ENCODE data around the gene EIF3CL. TPM values are rescaled to one million over a fixed set of nuclear protein-coding genes. Genes with fewer than 3 reads are reported as not detected.
"Not testable (repeated sequence)": the region's sequence is repeated elsewhere in the genome, so short reads cannot be mapped to it uniquely, and the experiment has no call there.

Gene EIF3CL
- total and polyA plus RNA-seq, 2 donors (not counting 3 experiments of a cell fraction or from before 2014, with no cell fraction given) = 14.7 to 188 TPM

DNA sequence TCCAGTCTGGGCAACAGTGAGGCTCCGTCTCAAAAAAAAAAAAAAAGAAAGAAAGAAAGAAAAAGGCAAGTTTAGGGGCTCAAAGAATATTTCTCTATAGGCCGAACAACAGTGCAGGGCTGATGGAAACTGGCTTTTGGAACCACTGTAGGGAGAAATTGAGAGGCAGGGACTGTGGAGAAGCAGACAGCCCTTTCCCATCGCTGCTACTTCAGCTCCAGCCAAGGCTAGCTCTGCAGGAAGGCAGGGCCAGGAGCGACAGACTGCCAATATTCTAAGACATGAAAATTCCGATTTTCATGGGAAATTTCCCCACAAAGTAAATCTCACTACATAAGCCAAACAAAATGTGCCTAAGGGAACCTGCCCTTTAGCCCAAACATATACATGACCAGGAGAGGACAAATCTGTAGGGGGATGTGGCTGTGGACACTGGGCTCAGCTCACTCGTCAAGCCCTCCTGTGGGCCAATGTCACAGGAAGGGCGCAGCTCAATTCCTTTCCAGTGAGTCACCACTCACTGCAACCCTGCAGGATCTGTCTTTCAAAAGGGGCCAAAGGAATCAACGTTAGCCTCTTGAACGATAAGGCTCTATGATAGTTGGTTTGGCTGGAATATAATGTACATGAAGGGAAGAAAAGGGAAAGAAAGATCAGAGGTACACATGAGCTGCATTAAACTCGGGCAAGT is 21.3 kb downstream of the EIF3CL start:
- H3K4me1 ChIP-seq (ENCODE audit: control insufficient read depth, extremely low read depth, insufficient read depth, low read length); POLR2A ChIA-PET; H3K9me1 ChIP-seq (replicated peaks; ENCODE audit: control insufficient read depth, extremely low read depth, insufficient read depth, low read length); H3K9ac ChIP-seq (replicated peaks; ENCODE audit: extremely low read depth, insufficient read depth, low read length); DNase-seq (ENCODE audit: low read depth, low spot score); H3K9me3 ChIP-seq (replicated peaks; ENCODE audit: control insufficient read depth, insufficient read depth, low read length); H3K36me3 ChIP-seq (ENCODE audit: control insufficient read depth in 2 of 2, extremely low read depth in 1 of 2, insufficient read depth in 2 of 2, low read length in 2 of 2); BruUV-seq (replicated peaks); H3K27me3 ChIP-seq (ENCODE audit: control insufficient read depth in 2 of 2, insufficient read depth in 2 of 2, low read length in 2 of 2); H4K20me1 ChIP-seq (replicated peaks; ENCODE audit: control insufficient read depth, extremely low read depth, insufficient read depth, low read length); H3K4me3 ChIP-seq (replicated peaks in 1 of 3; ENCODE audit: insufficient read depth in 1 of 3, low read depth in 1 of 3, low read length in 3 of 3); dilution Hi-C loops (cut with MboI; ENCODE audit: extremely low pct_ligation_motif_present, low sequenced_read_pairs); H3K27ac ChIP-seq (ENCODE audit: insufficient read depth, low read depth, low read length); CTCF ChIA-PET; H2AFZ ChIP-seq (ENCODE audit: low read depth, low read length); intact Hi-C loops (cut with micrococcal nuclease); H3K4me2 ChIP-seq (ENCODE audit: insufficient read depth, low read length); H3K79me2 ChIP-seq (ENCODE audit: control insufficient read depth, insufficient read depth, low read length): not testable (repeated sequence)
- FAIRE-seq = peak; percentile 99

DNA sequence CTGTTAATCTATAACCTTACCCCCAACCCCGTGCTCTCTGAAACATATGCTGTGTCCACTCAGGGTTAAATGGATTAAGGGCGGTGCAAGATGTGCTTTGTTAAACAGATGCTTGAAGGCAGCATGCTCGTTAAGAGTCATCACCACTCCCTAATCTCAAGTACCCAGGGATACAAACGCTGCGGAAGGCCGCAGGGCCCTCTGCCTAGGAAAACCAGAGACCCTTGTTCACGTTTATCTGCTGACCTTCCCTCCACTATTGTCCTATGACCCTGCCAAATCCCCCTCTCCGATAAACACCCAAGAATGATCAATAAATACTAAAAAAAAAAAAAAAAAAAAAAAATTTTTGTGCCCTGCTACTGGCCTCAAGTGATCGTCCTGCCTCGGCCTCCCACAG is 25.8 kb downstream of the EIF3CL start:
- H2AFZ ChIP-seq (ENCODE audit: low read depth, low read length); H3K4me1 ChIP-seq (ENCODE audit: control insufficient read depth, extremely low read depth, insufficient read depth, low read length); POLR2A ChIA-PET; dilution Hi-C loops (cut with MboI; ENCODE audit: extremely low pct_ligation_motif_present, low sequenced_read_pairs); H3K9me1 ChIP-seq (replicated peaks; ENCODE audit: control insufficient read depth, extremely low read depth, insufficient read depth, low read length); H3K27me3 ChIP-seq (ENCODE audit: control insufficient read depth in 2 of 2, insufficient read depth in 2 of 2, low read length in 2 of 2); H3K9ac ChIP-seq (replicated peaks; ENCODE audit: extremely low read depth, insufficient read depth, low read length); H3K9me3 ChIP-seq (replicated peaks; ENCODE audit: control insufficient read depth, insufficient read depth, low read length); CTCF ChIA-PET; FAIRE-seq; DNase-seq (ENCODE audit: low read depth, low spot score); H4K20me1 ChIP-seq (replicated peaks; ENCODE audit: control insufficient read depth, extremely low read depth, insufficient read depth, low read length); intact Hi-C loops (cut with micrococcal nuclease); H3K79me2 ChIP-seq (ENCODE audit: control insufficient read depth, insufficient read depth, low read length); BruUV-seq (replicated peaks); H3K27ac ChIP-seq (ENCODE audit: insufficient read depth, low read depth, low read length); H3K4me2 ChIP-seq (ENCODE audit: insufficient read depth, low read length); H3K36me3 ChIP-seq (ENCODE audit: control insufficient read depth in 2 of 2, extremely low read depth in 1 of 2, insufficient read depth in 2 of 2, low read length in 2 of 2); H3K4me3 ChIP-seq (replicated peaks in 1 of 3; ENCODE audit: insufficient read depth in 1 of 3, low read depth in 1 of 3, low read length in 3 of 3): not testable (repeated sequence)

DNA sequence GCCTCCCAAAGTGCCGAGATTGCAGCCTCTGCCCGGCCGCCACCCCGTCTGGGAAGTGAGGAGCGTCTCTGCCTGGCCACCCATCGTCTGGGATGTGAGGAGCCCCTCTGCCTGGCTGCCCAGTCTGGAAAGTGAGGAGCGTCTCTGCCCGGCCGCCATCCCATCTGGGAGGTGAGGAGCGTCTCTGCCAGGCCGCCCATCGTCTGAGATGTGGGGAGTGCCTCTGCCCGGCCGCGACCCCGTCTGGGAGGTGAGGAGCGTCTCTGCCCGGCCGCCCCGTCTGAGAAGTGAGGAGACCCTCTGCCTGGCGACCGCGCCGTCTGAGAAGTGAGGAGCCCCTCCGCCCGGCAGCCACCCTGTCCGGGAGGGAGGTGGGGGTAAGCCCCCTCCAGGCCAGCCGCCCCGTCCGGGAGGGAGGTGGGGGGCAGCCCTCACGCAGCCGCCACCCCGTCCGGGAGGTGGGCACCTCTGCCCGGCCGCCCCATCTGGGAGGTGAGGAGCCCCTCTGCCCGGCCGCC is 26.5 kb downstream of the EIF3CL start:
- H3K27ac ChIP-seq (ENCODE audit: insufficient read depth, low read depth, low read length); CTCF ChIA-PET; H3K79me2 ChIP-seq (ENCODE audit: control insufficient read depth, insufficient read depth, low read length); intact Hi-C loops (cut with micrococcal nuclease); H4K20me1 ChIP-seq (replicated peaks; ENCODE audit: control insufficient read depth, extremely low read depth, insufficient read depth, low read length); DNase-seq (ENCODE audit: low read depth, low spot score); BruUV-seq (replicated peaks); H3K9me3 ChIP-seq (replicated peaks; ENCODE audit: control insufficient read depth, insufficient read depth, low read length); dilution Hi-C loops (cut with MboI; ENCODE audit: extremely low pct_ligation_motif_present, low sequenced_read_pairs); H3K4me1 ChIP-seq (ENCODE audit: control insufficient read depth, extremely low read depth, insufficient read depth, low read length); H3K36me3 ChIP-seq (ENCODE audit: control insufficient read depth in 2 of 2, extremely low read depth in 1 of 2, insufficient read depth in 2 of 2, low read length in 2 of 2); FAIRE-seq; H3K27me3 ChIP-seq (ENCODE audit: control insufficient read depth in 2 of 2, insufficient read depth in 2 of 2, low read length in 2 of 2); H3K9me1 ChIP-seq (replicated peaks; ENCODE audit: control insufficient read depth, extremely low read depth, insufficient read depth, low read length); H3K4me3 ChIP-seq (replicated peaks in 1 of 3; ENCODE audit: insufficient read depth in 1 of 3, low read depth in 1 of 3, low read length in 3 of 3); POLR2A ChIA-PET; H3K9ac ChIP-seq (replicated peaks; ENCODE audit: extremely low read depth, insufficient read depth, low read length); H2AFZ ChIP-seq (ENCODE audit: low read depth, low read length); H3K4me2 ChIP-seq (ENCODE audit: insufficient read depth, low read length): not testable (repeated sequence)

DNA sequence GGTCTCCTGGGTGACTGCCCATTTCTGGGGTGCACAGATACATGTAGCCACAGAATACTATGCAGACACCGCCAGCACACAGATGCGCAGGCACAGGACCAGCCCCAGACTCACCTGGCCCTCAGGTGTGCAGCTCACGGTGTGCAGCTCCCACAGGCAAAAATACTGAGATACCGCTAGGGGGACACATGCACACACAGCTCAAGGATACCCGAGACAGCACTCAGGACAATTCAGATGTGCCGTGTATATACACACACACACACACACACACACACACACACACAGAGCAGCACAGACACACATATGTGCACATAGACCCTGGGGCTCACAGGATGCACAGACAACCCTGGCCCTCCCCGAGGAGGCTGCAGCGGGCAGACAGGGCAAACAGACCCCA is 28.5 kb downstream of the EIF3CL start:
- H3K9me3 ChIP-seq (replicated peaks; ENCODE audit: control insufficient read depth, insufficient read depth, low read length); H3K27ac ChIP-seq (ENCODE audit: insufficient read depth, low read depth, low read length); BruUV-seq (replicated peaks); H3K79me2 ChIP-seq (ENCODE audit: control insufficient read depth, insufficient read depth, low read length); H3K4me1 ChIP-seq (ENCODE audit: control insufficient read depth, extremely low read depth, insufficient read depth, low read length); H3K27me3 ChIP-seq (ENCODE audit: control insufficient read depth in 2 of 2, insufficient read depth in 2 of 2, low read length in 2 of 2); DNase-seq (ENCODE audit: low read depth, low spot score); H3K4me3 ChIP-seq (replicated peaks in 1 of 3; ENCODE audit: insufficient read depth in 1 of 3, low read depth in 1 of 3, low read length in 3 of 3); H3K36me3 ChIP-seq (ENCODE audit: control insufficient read depth in 2 of 2, extremely low read depth in 1 of 2, insufficient read depth in 2 of 2, low read length in 2 of 2); H3K9ac ChIP-seq (replicated peaks; ENCODE audit: extremely low read depth, insufficient read depth, low read length); CTCF ChIA-PET; H4K20me1 ChIP-seq (replicated peaks; ENCODE audit: control insufficient read depth, extremely low read depth, insufficient read depth, low read length); dilution Hi-C loops (cut with MboI; ENCODE audit: extremely low pct_ligation_motif_present, low sequenced_read_pairs); H2AFZ ChIP-seq (ENCODE audit: low read depth, low read length); H3K4me2 ChIP-seq (ENCODE audit: insufficient read depth, low read length); intact Hi-C loops (cut with micrococcal nuclease); H3K9me1 ChIP-seq (replicated peaks; ENCODE audit: control insufficient read depth, extremely low read depth, insufficient read depth, low read length); POLR2A ChIA-PET: not testable (repeated sequence)
- FAIRE-seq = peak; percentile 8
